HL-60 (cell line): ENCODE data around the gene LOXL3.

Source experiments
- DNase-seq, 2 experiments: peaks; one replicate each; pipeline ENCODE4 v3.0.0-alpha.2; 2010 to 2020; ENCODE audit warnings: low read depth in 1 of 2, low spot score in 1 of 2
- H3K27ac ChIP-seq: fragments of 250-450 bp; sonication (Bioruptor Pico); replicated peaks from 2 replicates; pipeline ENCODE4 v1.5.1; 2020; ENCODE audit warnings: mild to moderate bottlenecking, moderate library complexity
- H3K27me3 ChIP-seq: fragments of 250-450 bp; sonication (Bioruptor Pico); 2 replicates; pipeline ENCODE4 v1.5.1; 2021; ENCODE audit warnings: mild to moderate bottlenecking, moderate library complexity; ENCODE audit not compliant: insufficient read depth, poor library complexity, severe bottlenecking
- H3K4me3 ChIP-seq: replicated peaks from 2 replicates; pipeline ENCODE4 v1.5.1; 2011; ENCODE audit warnings: mild to moderate bottlenecking, control low read depth, low read length; ENCODE audit not compliant: insufficient read depth
- GABPA ChIP-seq: IDR thresholded peaks from 2 replicates; pipeline ENCODE4 v1.6.1; 2012; ENCODE audit warnings: low read depth
- POLR2AphosphoS5 ChIP-seq: IDR thresholded peaks from 2 replicates; pipeline ENCODE4 v1.6.1; 2012; ENCODE audit warnings: low read depth
- SPI1 ChIP-seq: IDR thresholded peaks from 2 replicates; pipeline ENCODE4 v1.6.1; 2012; ENCODE audit warnings: low read depth, mild to moderate bottlenecking, borderline replicate concordance
- TF ChIP-seq, protein P1 (sequence below): IDR thresholded peaks from one replicate; pipeline ENCODE4 v1.5.1; 2011; ENCODE audit warnings: low read length, control low read depth, inconsistent platforms; ENCODE audit not compliant: insufficient read depth
- TF ChIP-seq, protein P2 (sequence below): IDR thresholded peaks from 2 replicates; pipeline ENCODE4 v1.6.1; 2012; ENCODE audit warnings: low read depth; ENCODE audit not compliant: insufficient replicate concordance

LOXL3 gene

DNA sequence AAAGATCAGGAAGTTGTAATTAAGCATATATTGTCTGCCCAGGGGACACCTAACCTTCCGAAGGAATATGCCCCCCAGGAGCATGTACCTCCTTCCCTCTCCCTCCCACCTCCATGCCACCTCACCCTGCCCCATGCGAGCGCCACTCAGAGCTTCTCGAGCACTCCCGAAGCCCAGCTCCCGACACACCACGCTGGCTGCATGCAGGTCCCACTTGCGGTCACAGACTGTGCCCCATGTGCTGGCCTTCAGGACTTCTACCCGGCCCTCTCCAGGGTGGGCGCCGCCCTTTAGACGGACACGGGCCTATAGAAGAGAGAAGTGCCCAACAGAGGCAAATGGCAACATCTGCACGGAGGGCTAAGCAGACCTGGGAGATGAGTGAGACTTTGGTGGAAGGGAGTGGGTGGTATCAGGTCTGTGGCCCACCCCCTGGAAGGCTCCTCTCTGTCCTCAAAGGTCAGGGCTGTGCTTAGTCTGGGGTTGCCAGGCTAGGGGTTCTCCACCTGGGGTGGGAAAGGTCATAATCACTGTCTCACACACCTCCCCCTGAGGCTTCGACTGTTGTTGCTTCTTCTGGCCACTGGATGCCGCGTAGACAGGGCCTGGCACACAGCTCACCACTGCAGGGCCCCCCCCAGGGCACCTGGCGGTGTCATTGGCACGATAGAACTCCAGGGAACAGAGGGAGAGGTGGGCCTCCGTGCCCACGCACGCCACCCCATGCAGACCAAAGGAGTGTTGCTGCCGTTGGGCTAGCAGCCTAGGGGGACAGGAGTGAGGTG is 17.4 kb downstream of the LOXL3 start:
- no peak overlapping the region for H3K4me3 ChIP-seq
- H3K27ac ChIP-seq = no peak overlapping the region
- no peak for TF ChIP-seq SPI1
- TF ChIP-seq POLR2AphosphoS5 = no peak
- TF ChIP-seq, protein P1, sequence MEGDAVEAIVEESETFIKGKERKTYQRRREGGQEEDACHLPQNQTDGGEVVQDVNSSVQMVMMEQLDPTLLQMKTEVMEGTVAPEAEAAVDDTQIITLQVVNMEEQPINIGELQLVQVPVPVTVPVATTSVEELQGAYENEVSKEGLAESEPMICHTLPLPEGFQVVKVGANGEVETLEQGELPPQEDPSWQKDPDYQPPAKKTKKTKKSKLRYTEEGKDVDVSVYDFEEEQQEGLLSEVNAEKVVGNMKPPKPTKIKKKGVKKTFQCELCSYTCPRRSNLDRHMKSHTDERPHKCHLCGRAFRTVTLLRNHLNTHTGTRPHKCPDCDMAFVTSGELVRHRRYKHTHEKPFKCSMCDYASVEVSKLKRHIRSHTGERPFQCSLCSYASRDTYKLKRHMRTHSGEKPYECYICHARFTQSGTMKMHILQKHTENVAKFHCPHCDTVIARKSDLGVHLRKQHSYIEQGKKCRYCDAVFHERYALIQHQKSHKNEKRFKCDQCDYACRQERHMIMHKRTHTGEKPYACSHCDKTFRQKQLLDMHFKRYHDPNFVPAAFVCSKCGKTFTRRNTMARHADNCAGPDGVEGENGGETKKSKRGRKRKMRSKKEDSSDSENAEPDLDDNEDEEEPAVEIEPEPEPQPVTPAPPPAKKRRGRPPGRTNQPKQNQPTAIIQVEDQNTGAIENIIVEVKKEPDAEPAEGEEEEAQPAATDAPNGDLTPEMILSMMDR = no peak
- TF ChIP-seq, protein P2, sequence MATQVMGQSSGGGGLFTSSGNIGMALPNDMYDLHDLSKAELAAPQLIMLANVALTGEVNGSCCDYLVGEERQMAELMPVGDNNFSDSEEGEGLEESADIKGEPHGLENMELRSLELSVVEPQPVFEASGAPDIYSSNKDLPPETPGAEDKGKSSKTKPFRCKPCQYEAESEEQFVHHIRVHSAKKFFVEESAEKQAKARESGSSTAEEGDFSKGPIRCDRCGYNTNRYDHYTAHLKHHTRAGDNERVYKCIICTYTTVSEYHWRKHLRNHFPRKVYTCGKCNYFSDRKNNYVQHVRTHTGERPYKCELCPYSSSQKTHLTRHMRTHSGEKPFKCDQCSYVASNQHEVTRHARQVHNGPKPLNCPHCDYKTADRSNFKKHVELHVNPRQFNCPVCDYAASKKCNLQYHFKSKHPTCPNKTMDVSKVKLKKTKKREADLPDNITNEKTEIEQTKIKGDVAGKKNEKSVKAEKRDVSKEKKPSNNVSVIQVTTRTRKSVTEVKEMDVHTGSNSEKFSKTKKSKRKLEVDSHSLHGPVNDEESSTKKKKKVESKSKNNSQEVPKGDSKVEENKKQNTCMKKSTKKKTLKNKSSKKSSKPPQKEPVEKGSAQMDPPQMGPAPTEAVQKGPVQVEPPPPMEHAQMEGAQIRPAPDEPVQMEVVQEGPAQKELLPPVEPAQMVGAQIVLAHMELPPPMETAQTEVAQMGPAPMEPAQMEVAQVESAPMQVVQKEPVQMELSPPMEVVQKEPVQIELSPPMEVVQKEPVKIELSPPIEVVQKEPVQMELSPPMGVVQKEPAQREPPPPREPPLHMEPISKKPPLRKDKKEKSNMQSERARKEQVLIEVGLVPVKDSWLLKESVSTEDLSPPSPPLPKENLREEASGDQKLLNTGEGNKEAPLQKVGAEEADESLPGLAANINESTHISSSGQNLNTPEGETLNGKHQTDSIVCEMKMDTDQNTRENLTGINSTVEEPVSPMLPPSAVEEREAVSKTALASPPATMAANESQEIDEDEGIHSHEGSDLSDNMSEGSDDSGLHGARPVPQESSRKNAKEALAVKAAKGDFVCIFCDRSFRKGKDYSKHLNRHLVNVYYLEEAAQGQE = no peak
- TF ChIP-seq GABPA = no peak
- DNase-seq = no peak
- H3K27me3 ChIP-seq = no peaks in the 10 kb centered on the region

DNA sequence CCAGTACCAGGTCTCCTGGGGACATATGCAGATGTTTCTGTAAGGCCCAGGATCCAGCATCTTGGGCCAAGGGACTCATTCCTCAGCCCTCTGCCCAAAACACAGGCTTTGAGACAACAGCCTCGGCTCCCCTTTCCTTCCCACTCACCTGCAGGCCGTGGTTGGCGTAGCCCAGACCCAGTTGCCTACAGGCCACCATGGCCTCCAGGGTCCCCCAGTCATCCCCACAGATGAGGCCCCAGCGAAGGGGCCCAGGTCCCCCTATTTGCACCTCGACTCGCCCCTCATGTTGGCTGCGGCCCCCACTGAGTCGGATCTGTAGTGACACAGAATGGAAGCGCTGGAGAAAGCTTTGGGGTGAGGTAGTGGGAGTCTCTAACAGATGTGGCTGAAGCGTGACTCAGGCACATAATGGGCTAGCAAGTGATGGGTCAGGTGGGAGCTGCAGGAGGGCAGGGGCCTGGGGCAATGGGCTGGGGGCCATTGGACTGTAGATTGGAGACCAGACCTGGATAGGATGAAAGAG is 18.2 kb downstream of the LOXL3 start:
- no peak for DNase-seq
- TF ChIP-seq SPI1 (no peak), GABPA (no peak), POLR2AphosphoS5 (no peak)
- TF ChIP-seq, protein P1 = no peak
- TF ChIP-seq, protein P2 = no peak
- Histone ChIP-seq H3K27ac (no peak overlapping the region), H3K4me3 (no peak overlapping the region), H3K27me3 (no peaks in the 10 kb centered on the region)

DNA sequence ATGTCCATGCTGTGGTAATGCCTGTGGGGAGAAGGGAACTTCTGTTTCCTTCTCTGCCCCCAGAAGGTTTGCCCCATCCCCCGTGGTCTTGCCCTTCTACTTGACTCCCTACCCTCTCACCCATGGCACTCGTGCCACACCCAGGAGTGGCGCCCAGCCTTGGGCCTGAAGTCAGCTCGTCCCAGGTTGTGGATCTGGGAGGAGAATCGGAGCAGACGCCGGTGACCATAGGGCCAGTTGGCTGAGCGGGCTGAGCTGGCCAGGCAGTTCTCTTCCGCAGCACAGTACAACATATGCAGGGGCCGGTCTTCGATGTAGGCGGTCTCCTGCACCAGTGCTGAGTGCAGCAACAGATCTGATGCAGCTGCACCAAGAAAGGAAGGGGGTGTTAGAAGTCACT is 19.3 kb downstream of the LOXL3 start:
- no peak for DNase-seq
- no peak overlapping the region for H3K4me3 ChIP-seq
- H3K27ac ChIP-seq = no peak overlapping the region
- no peaks in the 10 kb centered on the region for H3K27me3 ChIP-seq
- TF ChIP-seq GABPA (no peak), POLR2AphosphoS5 (no peak), SPI1 (no peak)
- TF ChIP-seq, protein P1 = no peak
- TF ChIP-seq, protein P2 = no peak
